ENCODE data around the gene PRPH. TPM values are rescaled to one million over a fixed set of nuclear protein-coding genes. Genes with fewer than 3 reads are reported as not detected.

PRPH gene
- total and polyA plus RNA-seq, 10 of the 15 experiments (the other 5 are each of a cell fraction or from before 2014, with no cell fraction given) = 0.09 to 0.45 (median 0.19) TPM; not detected in 3

GRCh38 chr12:49264466-49264872 lies 30.5 kb upstream of the PRPH start (continued):
- no peak for TF ChIP-seq TCF7 (IDR thresholded peaks at IDR 0.05; ENCODE audit: borderline replicate concordance)
- no peak for TF ChIP-seq TBL1XR1 (IDR thresholded peaks at IDR 0.05; ENCODE audit: low read depth, low read length)
- no peak for TF ChIP-seq HDAC2 (IDR thresholded peaks at IDR 0.05)
- TF ChIP-seq, protein P1, sequence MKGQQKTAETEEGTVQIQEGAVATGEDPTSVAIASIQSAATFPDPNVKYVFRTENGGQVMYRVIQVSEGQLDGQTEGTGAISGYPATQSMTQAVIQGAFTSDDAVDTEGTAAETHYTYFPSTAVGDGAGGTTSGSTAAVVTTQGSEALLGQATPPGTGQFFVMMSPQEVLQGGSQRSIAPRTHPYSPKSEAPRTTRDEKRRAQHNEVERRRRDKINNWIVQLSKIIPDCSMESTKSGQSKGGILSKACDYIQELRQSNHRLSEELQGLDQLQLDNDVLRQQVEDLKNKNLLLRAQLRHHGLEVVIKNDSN (IDR thresholded peaks at IDR 0.05; ENCODE audit: borderline replicate concordance, extremely low read length, insufficient read depth, low read depth, low read length) = no peak
- TF ChIP-seq POLR2AphosphoS2 (IDR thresholded peaks at IDR 0.05; ENCODE audit: low read depth, low read length) = no peak
- TF ChIP-seq NKRF (conservative IDR thresholded peaks at IDR 0.05) = peak; percentile 56; the same call in 1 of the 2 replicates
- no peak for TF ChIP-seq BRCA1 (IDR thresholded peaks at IDR 0.05; ENCODE audit: low read depth, low read length)
- peak; percentile 69 for TF ChIP-seq DPF2 (IDR thresholded peaks at IDR 0.05)
- TF ChIP-seq EGR1 (IDR thresholded peaks at IDR 0.05; ENCODE audit: borderline replicate concordance in 1 of 2, low read depth in 2 of 2, low read length in 2 of 2) = peak in 1 of 2 experiments; percentile 94; a peak in 2 of 3 replicates
- no peak for TF ChIP-seq SREBF2 (IDR thresholded peaks at IDR 0.05; ENCODE audit: low read length)
- no peak for TF ChIP-seq FOS (IDR thresholded peaks at IDR 0.05; ENCODE audit: borderline replicate concordance, extremely low read depth, insufficient read length)
- no peak for TF ChIP-seq SMAD1 (IDR thresholded peaks at IDR 0.05; ENCODE audit: low read depth, partially characterized antibody)
- no peak for TF ChIP-seq SPI1 (IDR thresholded peaks at IDR 0.05; ENCODE audit: borderline replicate concordance, insufficient read depth, low read depth, low read length)
- no peak for TF ChIP-seq SUPT20H (IDR thresholded peaks at IDR 0.05; ENCODE audit: borderline replicate concordance, control insufficient read depth, low read depth, low read length)
- TF ChIP-seq, protein P2, sequence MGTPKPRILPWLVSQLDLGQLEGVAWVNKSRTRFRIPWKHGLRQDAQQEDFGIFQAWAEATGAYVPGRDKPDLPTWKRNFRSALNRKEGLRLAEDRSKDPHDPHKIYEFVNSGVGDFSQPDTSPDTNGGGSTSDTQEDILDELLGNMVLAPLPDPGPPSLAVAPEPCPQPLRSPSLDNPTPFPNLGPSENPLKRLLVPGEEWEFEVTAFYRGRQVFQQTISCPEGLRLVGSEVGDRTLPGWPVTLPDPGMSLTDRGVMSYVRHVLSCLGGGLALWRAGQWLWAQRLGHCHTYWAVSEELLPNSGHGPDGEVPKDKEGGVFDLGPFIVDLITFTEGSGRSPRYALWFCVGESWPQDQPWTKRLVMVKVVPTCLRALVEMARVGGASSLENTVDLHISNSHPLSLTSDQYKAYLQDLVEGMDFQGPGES (IDR thresholded peaks at IDR 0.05) = no peak
- no peak for TF ChIP-seq CBFB (IDR thresholded peaks at IDR 0.05; ENCODE audit: low read depth)
- TF ChIP-seq, protein P3, sequence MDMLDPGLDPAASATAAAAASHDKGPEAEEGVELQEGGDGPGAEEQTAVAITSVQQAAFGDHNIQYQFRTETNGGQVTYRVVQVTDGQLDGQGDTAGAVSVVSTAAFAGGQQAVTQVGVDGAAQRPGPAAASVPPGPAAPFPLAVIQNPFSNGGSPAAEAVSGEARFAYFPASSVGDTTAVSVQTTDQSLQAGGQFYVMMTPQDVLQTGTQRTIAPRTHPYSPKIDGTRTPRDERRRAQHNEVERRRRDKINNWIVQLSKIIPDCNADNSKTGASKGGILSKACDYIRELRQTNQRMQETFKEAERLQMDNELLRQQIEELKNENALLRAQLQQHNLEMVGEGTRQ (IDR thresholded peaks at IDR 0.05; ENCODE audit: borderline replicate concordance, low read depth, low read length) = no peak
- TF ChIP-seq EED (IDR thresholded peaks at IDR 0.05; ENCODE audit: low read depth) = no peak; the same call in 1 of the 2 replicates
- TF ChIP-seq SP1 (IDR thresholded peaks at IDR 0.05; ENCODE audit: low read depth, low read length) = no peak
- TF ChIP-seq SRF (IDR thresholded peaks at IDR 0.05; ENCODE audit: low read depth in 2 of 2, low read length in 2 of 2) = no peak
- TF ChIP-seq STAT1 (conservative IDR thresholded peaks at IDR 0.05) = no peak
- 0 out of 2 replicates have a peak, but pooled peaks have one; percentile 1 for TF ChIP-seq ELK1 (IDR thresholded peaks at IDR 0.05; ENCODE audit: low read depth, low read length)
